ENCODE results near the gene NDUFA8.

NDUFA8 gene

DNA sequence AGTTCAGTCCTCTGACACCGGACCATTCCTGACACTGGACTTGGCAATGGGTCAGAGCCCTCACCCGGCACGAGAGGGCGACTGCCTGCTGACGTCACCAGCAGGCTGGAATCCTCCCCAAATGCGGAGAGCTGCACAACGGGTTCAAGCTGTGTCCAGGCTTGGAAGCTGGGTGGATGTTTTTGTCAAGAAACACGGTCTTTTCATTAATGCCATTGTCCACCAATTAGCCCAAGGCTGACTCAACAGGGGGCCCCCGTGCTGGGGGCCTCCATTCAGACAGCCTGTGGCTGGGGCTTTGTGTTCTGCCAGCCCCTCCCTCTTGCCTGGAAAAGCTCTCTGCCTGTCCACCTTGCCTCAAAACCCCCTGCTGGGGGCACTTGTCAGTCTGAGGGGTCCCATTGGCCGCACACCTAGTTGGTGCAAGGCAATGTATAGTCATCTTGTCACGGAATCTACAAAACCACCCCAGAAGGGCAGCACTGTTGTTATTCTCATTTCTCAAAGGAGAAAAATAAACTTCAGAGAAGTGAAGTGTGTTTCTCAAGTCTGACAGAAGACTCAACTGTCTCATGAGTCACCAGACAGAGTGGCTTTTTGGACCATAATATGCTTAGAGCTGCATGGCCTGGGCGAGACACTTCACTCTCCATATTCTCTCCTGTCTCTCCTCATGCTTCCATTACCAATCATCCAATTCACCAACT is 24.6 kb downstream of the NDUFA8 start:
- Histone ChIP-seq H3K36me3 (no peaks in the 10 kb centered on the region), H3K4me3 (ENCODE audit: low read depth, low read length) (no peak overlapping the region), H3K27ac (no peak overlapping the region), H3K27me3 (ENCODE audit: insufficient read depth, low read depth, severe bottlenecking) (no peaks in the 10 kb centered on the region), H3K9me3 (ENCODE audit: severe bottlenecking) (no peaks in the 10 kb centered on the region)
- DNase-seq = no peak
- TF ChIP-seq, protein P1, sequence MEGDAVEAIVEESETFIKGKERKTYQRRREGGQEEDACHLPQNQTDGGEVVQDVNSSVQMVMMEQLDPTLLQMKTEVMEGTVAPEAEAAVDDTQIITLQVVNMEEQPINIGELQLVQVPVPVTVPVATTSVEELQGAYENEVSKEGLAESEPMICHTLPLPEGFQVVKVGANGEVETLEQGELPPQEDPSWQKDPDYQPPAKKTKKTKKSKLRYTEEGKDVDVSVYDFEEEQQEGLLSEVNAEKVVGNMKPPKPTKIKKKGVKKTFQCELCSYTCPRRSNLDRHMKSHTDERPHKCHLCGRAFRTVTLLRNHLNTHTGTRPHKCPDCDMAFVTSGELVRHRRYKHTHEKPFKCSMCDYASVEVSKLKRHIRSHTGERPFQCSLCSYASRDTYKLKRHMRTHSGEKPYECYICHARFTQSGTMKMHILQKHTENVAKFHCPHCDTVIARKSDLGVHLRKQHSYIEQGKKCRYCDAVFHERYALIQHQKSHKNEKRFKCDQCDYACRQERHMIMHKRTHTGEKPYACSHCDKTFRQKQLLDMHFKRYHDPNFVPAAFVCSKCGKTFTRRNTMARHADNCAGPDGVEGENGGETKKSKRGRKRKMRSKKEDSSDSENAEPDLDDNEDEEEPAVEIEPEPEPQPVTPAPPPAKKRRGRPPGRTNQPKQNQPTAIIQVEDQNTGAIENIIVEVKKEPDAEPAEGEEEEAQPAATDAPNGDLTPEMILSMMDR (IDR thresholded peaks at IDR 0.05; ENCODE audit: low read depth, low read length) = no peak

DNA sequence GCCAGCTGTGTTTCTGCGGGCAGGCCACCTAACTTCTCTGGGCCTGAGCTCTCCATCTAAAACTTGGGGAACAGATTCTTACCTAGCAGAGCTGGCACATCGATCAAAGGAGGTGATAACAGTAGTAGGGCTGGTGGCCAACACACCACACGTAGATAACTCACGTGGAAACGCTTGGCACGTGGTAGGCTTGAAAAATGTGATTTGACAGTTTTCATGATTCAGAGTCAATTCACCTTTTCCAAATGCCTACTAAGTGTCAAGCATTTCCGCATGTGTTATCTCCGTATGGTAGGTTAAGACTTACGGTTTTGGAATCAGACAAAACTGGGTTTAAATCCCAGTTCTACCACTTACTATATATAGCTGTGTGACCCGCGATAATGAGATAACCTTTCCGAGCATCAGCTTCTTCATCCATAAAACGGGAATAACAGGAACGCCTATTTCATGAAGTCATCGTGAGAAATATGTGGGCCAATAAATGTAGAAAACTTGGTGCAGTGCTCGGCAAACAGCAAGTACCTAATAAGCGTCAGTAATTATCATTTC is 25.5 kb downstream of the NDUFA8 start:
- no peaks in the 10 kb centered on the region for H3K27me3 ChIP-seq (ENCODE audit: insufficient read depth, low read depth, severe bottlenecking)
- TF ChIP-seq, protein P1 (IDR thresholded peaks at IDR 0.05; ENCODE audit: low read depth, low read length) = no peak
- no peak overlapping the region for H3K4me3 ChIP-seq (ENCODE audit: low read depth, low read length)
- H3K9me3 ChIP-seq (ENCODE audit: severe bottlenecking) = no peaks in the 10 kb centered on the region
- no peak for DNase-seq
- no peak overlapping the region for H3K27ac ChIP-seq
- H3K36me3 ChIP-seq = no peaks in the 10 kb centered on the region

DNA sequence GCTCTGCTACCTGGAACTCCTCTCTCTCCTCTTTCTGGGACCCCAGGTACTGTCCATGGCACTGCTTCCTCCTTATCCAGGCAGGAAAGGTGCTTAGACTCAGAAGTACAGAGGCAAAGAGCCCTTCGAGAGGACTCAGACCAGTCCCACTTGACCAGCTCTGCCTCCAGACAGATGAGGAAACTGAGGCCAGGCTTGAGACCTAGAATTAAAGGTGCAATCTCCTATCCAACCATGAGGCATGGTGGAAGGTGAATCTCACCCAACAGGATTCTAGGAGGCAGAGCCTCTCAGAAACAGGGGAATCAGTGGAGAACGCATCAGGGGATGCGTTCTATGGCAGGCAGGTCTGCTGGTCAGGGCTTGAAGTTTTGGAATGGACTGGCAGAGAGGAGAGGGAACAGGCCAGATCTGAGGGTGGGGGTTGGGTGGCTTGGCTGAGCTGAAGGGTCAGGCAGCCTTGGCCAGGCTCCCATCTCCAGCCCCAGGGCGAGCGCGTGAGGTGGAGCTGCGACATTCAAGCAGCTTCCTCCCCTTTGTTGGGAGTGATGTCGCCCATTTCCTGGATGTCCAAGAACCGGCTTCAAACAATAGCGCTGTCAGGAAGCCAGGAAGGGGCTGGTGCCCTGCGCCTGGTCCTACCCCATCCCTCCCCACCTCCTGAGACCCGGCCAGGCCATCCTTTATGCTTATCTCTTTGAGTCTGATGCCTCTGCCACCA is 26.2 kb downstream of the NDUFA8 start:
- TF ChIP-seq, protein P1 (IDR thresholded peaks at IDR 0.05; ENCODE audit: low read depth, low read length) = no peak
- H3K27me3 ChIP-seq (ENCODE audit: insufficient read depth, low read depth, severe bottlenecking) = no peaks in the 10 kb centered on the region
- no peaks in the 10 kb centered on the region for H3K9me3 ChIP-seq (ENCODE audit: severe bottlenecking)

DNA sequence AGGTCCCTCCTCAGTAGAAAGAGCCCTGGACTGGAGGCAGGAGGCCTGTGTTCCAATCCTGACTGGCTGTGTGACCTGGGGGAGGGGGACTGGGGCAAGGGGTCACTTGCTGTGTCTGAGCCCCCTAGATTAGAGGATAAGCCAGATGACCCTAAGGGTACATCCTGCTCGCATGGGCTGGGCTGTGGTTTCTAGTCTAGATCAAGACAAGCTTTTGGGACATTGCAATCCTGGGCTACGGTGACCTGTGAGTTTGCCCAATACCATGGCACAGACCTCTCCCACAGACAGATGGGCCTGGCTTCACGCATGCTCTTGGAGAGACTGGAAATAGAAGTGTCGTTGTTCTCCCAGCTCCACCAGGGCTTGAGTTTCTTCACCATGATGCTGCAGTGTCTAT is 27.0 kb downstream of the NDUFA8 start:
- Histone ChIP-seq H3K4me3 (ENCODE audit: low read depth, low read length) (no peak overlapping the region), H3K9me3 (ENCODE audit: severe bottlenecking) (no peaks in the 10 kb centered on the region), H3K27me3 (ENCODE audit: insufficient read depth, low read depth, severe bottlenecking) (no peaks in the 10 kb centered on the region), H3K36me3 (no peaks in the 10 kb centered on the region), H3K27ac (no peak overlapping the region)
- DNase-seq = no peak
- TF ChIP-seq, protein P1 (IDR thresholded peaks at IDR 0.05; ENCODE audit: low read depth, low read length) = no peak

More for the DNA sequence above, 26.2 kb downstream of the NDUFA8 start:
- DNase-seq = no peak
- H3K36me3 ChIP-seq = no peaks in the 10 kb centered on the region
- H3K27ac ChIP-seq = no peak overlapping the region
- no peak overlapping the region for H3K4me3 ChIP-seq (ENCODE audit: low read depth, low read length)

DNA sequence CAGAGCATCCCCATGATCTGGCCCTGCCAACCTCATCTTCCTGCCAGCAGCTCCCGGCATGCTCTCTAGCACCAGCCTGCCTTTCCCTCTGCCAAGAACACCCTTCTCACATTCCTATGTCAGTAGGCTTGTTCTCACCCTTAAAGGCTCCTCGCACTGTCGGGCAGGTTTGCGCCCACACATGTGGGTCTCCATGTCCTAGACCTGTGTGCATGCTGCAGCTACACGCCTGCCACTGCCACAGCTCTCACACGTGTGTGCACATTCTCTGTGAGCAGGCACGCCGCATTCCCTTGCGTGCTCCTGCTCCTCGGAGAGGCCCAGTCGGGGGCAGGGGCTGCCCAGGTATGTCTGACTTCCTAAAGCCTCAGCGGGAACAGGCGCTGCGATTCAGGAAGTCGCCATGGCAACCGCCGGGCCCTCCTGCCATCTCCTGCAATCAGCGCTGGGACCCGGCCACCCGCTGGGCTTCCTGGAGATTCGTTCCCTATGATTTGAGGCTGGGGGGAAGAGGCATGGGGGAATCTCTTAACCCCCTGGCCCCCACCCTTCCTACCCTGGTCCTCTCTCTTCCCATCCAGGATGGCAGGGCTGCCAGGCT is 28.1 kb downstream of the NDUFA8 start:
- H3K27me3 ChIP-seq (ENCODE audit: insufficient read depth, low read depth, severe bottlenecking) = peaks cover 8% of the 10 kb centered on the region
- no peaks in the 10 kb centered on the region for H3K9me3 ChIP-seq (ENCODE audit: severe bottlenecking)
- no peaks in the 10 kb centered on the region for H3K36me3 ChIP-seq
- no peak for DNase-seq
- no peak overlapping the region for H3K27ac ChIP-seq
- no peak overlapping the region for H3K4me3 ChIP-seq (ENCODE audit: low read depth, low read length)
- TF ChIP-seq, protein P1 (IDR thresholded peaks at IDR 0.05; ENCODE audit: low read depth, low read length) = no peak

All from WERI-Rb-1 (cell line).